Gastrocnemius medialis (tissue), 4 donors: ENCODE measurements around the gene HOXB6. TPM values are rescaled to one million over a fixed set of nuclear protein-coding genes. Genes with fewer than 3 reads are reported as not detected.
A peak's percentile ranks its signal among the peaks of the same experiment; 100 is the strongest.

Experiments
- ATAC-seq, 2 donors: fragments of 150-250 bp; one replicate each; pipeline ENCODE4 v1.9.1; 2016
- DNase-seq, 2 donors: peaks; one replicate each; pipeline ENCODE4 v3.0.0-alpha.2; 2019
- H3K27ac ChIP-seq, 4 donors: fragments of 200-600 bp; sonication (generic); 1 replicate in 1 of 4; 2 replicates in 3 of 4; pipeline ENCODE4 v1.5.1; 2016 to 2018; ENCODE audit warnings: mild to moderate bottlenecking in 2 of 4, moderate library complexity in 1 of 4
- H3K27me3 ChIP-seq, 3 donors: fragments of 200-600 bp; sonication (generic) in 2 of 3; 1 replicate in 1 of 3; 2 replicates in 2 of 3; pipeline versions ENCODE4 v1.5.1 to v1.6.0; 2016 to 2019; ENCODE audit warnings: mild to moderate bottlenecking in 1 of 3, moderate library complexity in 1 of 3
- H3K36me3 ChIP-seq, 2 donors: fragments of 200-600 bp; sonication (generic) in 1 of 2; one replicate each; pipeline ENCODE4 v1.5.1; 2017 to 2018
- H3K4me1 ChIP-seq, 2 donors: fragments of 200-600 bp; sonication (generic) in 1 of 2; one replicate each; pipeline ENCODE4 v1.5.1; 2016 to 2017; ENCODE audit warnings: mild to moderate bottlenecking in 2 of 2
- H3K4me3 ChIP-seq, 4 donors: fragments of 200-600 bp; sonication (generic) in 3 of 4; 1 replicate in 1 of 4; 2 replicates in 3 of 4; pipeline ENCODE4 v1.5.1; 2016 to 2019; ENCODE audit warnings: mild to moderate bottlenecking in 2 of 4
- H3K9me3 ChIP-seq, 3 donors: fragments of 200-600 bp; sonication (generic) in 2 of 3; 1 replicate in 1 of 3; 2 replicates in 2 of 3; pipeline ENCODE4 v1.5.1; 2016 to 2019
- POLR2A ChIP-seq, 2 donors: fragments of 450-650 bp; IDR thresholded peaks; one replicate each; pipeline ENCODE4 v1.6.1; 2017; ENCODE audit warnings: antibody characterized with exemption in 2 of 2, mild to moderate bottlenecking in 2 of 2, moderate library complexity in 2 of 2
- in situ Hi-C, 4 donors: fragments of 200-750 bp; cut with MboI; loops; one replicate each; pipeline versions ENCODE4 v1.15.0 to v1.8.0; 2017; ENCODE audit warnings: low sequenced_read_pairs in 4 of 4
- intact Hi-C: fragments of 100-400 bp; cut with DNase I; formaldehyde crosslinking; loops from one replicate; pipeline ENCODE4 v1.15.1; 2023; ENCODE audit warnings: low total_unique reads
- total RNA-seq, 4 donors: library from RNA; depleted of rRNA; stranded (reverse); fragments of >200 nt; gene quantifications; one replicate each; pipeline versions ENCODE4 v1.1.0 to v1.2.3, GENCODE V29; 2016
- TF ChIP-seq, protein P1 (sequence below), 5 experiments: fragments of 450-650 bp in 3 of 5; fragments of 200-600 bp in 2 of 5; sonication (generic) in 2 of 5; IDR thresholded peaks in 4 of 5; conservative IDR thresholded peaks in 1 of 5; 1 replicate in 4 of 5; 2 replicates in 1 of 5; pipeline ENCODE4 v1.5.1; 2016 to 2019; ENCODE audit warnings: antibody characterized with exemption in 5 of 5, mild to moderate bottlenecking in 3 of 5, moderate library complexity in 3 of 5

Gene HOXB6
- total RNA-seq, 4 donors from 2014 or later = 0.55 to 3.0 (median 1.3) TPM

- intact Hi-C loops = no loop called here
- no peak for TF ChIP-seq POLR2A (IDR thresholded peaks at IDR 0.05)
- TF ChIP-seq, protein P1, sequence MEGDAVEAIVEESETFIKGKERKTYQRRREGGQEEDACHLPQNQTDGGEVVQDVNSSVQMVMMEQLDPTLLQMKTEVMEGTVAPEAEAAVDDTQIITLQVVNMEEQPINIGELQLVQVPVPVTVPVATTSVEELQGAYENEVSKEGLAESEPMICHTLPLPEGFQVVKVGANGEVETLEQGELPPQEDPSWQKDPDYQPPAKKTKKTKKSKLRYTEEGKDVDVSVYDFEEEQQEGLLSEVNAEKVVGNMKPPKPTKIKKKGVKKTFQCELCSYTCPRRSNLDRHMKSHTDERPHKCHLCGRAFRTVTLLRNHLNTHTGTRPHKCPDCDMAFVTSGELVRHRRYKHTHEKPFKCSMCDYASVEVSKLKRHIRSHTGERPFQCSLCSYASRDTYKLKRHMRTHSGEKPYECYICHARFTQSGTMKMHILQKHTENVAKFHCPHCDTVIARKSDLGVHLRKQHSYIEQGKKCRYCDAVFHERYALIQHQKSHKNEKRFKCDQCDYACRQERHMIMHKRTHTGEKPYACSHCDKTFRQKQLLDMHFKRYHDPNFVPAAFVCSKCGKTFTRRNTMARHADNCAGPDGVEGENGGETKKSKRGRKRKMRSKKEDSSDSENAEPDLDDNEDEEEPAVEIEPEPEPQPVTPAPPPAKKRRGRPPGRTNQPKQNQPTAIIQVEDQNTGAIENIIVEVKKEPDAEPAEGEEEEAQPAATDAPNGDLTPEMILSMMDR (IDR thresholded peaks at IDR 0.05 in 4 of 5, conservative IDR thresholded peaks at IDR 0.05 in 1 of 5) = no peak
- ATAC-seq (no peak), DNase-seq (no peak)
- Histone ChIP-seq H3K36me3 (no peaks in the 10 kb centered on the region), H3K4me3 (no peak overlapping the region), H3K27me3 (peaks cover 94 to 98% (median 98%) of the 10 kb centered on the region in 3 donors), H3K27ac (no peak overlapping the region), H3K4me1 (peaks cover 4 to 27% of the 10 kb centered on the region in 2 donors), H3K9me3 (no peaks in the 10 kb centered on the region)
- in situ Hi-C loops = no loop called here
Measured at GRCh38 chr17:48609033-48609432, 4.2 kb upstream of the HOXB6 start.

- intact Hi-C loops = no loop called here
- Histone ChIP-seq H3K27me3 (peaks cover 94 to 98% (median 98%) of the 10 kb centered on the region in 3 donors), H3K9me3 (no peaks in the 10 kb centered on the region), H3K27ac (no peak overlapping the region), H3K36me3 (no peaks in the 10 kb centered on the region), H3K4me1 (peaks cover 4 to 27% of the 10 kb centered on the region in 2 donors), H3K4me3 (no peak overlapping the region)
- in situ Hi-C loops = no loop called here
- ATAC-seq (no peak), DNase-seq (no peak)
- TF ChIP-seq, protein P1 (IDR thresholded peaks at IDR 0.05 in 4 of 5, conservative IDR thresholded peaks at IDR 0.05 in 1 of 5) = no peak
- TF ChIP-seq POLR2A (IDR thresholded peaks at IDR 0.05) = no peak
Measured at GRCh38 chr17:48608494-48608834, 3.7 kb upstream of the HOXB6 start.

GRCh38 chr17:48606892-48607614, 2.3 kb upstream of the HOXB6 start:
- TF ChIP-seq, protein P1 (IDR thresholded peaks at IDR 0.05 in 4 of 5, conservative IDR thresholded peaks at IDR 0.05 in 1 of 5) = no peak
- no peak for TF ChIP-seq POLR2A (IDR thresholded peaks at IDR 0.05)
- no peak for ATAC-seq
- intact Hi-C loops = no loop called here

GRCh38 chr17:48605991-48606891, 1.5 kb upstream of the HOXB6 start:
- in situ Hi-C loops (no loop called here), intact Hi-C loops (no loop called here)
- H3K9me3 ChIP-seq = no peaks in the 10 kb centered on the region
- ATAC-seq (no peak), DNase-seq (no peak)
- no peak overlapping the region for H3K27ac ChIP-seq
- no peaks in the 10 kb centered on the region for H3K36me3 ChIP-seq
- peaks cover 98 to 100% (median 99%) of the 10 kb centered on the region in 3 donors for H3K27me3 ChIP-seq
- peak overlapping the region in 1 of 4 donors; percentile 46 for H3K4me3 ChIP-seq
- TF ChIP-seq, protein P1 (IDR thresholded peaks at IDR 0.05 in 4 of 5, conservative IDR thresholded peaks at IDR 0.05 in 1 of 5) = no peak
- TF ChIP-seq POLR2A (IDR thresholded peaks at IDR 0.05) = no peak
- H3K4me1 ChIP-seq = peaks cover 0 to 14% of the 10 kb centered on the region in 2 donors

More at GRCh38 chr17:48606892-48607614, 2.3 kb upstream of the HOXB6 start:
- H3K4me1 ChIP-seq = peaks cover 3 to 20% of the 10 kb centered on the region in 2 donors
- H3K4me3 ChIP-seq = no peak overlapping the region
- no peaks in the 10 kb centered on the region for H3K36me3 ChIP-seq
- H3K27me3 ChIP-seq = peaks cover 94 to 100% (median 99%) of the 10 kb centered on the region in 3 donors
- H3K9me3 ChIP-seq = no peaks in the 10 kb centered on the region
- no peak overlapping the region for H3K27ac ChIP-seq
- DNase-seq = no peak
- in situ Hi-C loops = no loop called here
